Astrocyte of the hippocampus (primary cell): ENCODE measurements around the gene PTPRN2.
"Not testable (repeated sequence)": the region's sequence is repeated elsewhere in the genome, so short reads cannot be mapped to it uniquely, and the experiment has no call there.

ENCODE experiments used
- DNase-seq: peaks from one replicate; pipeline ENCODE4 v3.0.0; 2011; ENCODE audit warnings: low read depth, low spot score

The PTPRN2 gene

DNA sequence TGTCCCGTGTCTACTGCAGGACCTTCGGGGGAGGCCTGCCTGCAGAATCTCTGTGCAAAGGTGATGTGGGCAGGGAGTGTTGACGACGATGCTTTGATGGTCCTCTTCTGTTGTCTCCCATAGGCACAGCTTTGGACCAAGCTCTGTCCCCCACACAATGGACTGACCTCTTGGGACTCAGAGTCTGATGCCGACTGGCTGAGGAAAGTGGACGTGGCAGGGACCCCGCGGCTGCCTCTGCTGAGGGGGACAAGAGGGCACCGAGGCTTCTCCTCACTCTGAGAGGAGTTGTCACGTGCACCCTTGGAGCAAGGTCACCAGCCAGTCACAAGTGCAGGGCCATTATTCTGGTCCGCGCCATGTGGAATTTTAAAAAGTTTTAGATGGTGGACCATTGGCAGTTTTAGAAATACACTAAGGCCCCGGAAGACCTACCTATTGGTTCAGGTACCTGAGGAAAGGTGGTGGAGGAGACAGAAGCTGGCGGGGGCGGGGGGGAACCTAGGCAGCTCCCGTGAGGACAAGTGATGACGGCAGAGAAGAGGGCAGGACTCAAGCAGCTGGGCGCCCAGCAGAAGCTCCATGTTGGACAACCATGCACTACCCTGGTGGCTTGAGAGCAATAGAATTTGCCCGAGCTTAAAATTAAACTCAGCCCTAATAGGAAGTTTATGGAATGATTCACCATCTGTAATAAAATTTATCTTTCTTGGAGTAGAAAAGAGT is 331.4 kb downstream of the PTPRN2 start:
- no peak for DNase-seq

DNA sequence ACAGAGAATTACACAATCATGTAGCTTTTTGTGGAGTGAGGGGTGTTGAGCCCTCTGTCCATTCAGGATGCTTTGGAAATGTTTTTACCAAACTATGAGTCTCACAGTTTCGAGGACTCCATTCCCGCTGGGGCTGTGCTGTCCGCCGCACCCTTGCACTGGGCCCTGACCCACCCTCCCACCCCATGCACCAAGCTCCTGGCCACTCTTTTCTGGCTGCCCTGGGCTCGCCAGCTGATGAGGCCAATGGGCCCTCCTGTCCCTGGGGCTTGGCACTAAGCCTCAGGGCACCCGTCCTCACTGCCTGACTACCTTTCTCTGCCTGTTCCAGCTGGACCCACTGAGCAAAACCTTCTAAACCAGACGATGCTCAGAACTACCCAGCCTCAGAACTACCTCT is 332.1 kb downstream of the PTPRN2 start:
- no peak for DNase-seq

DNA sequence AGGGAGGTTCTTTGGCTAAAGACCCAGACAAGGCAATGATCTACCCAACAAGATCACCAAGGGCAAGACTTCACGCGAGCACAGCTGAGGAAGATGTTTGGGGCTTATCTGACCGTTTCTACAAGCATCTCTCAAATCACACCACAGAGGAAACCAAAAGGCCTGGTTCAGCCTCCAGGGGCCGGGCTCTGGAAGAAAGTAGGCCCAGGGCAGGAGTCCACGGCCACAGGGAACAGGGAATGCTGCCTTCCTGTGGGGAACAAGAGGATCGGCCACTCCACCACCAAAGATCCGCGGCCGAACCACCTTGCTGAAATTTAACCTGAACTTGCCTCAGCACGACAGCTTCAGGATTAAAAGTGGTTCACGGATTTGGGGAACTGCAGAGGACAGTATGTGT is 332.5 kb downstream of the PTPRN2 start:
- DNase-seq: no peak

DNA sequence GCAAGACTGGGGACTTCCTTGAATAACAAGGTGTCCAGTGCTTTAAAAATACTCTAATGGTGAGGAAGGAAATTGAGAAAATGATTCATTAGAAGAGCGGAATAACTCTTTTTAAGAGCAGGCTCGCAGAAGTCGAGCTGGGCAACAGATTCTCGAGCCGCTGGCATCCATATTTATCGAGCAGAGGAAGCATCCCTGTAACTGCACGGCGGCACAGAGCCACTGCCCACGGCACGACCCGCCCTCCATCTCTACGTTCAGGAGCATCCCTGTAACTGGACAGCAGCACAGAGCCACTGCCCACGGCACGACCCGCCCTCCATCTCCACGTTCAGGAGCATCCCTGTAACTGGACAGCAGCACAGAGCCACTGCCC is 334.0 kb downstream of the PTPRN2 start:
- not testable (repeated sequence) for DNase-seq

DNA sequence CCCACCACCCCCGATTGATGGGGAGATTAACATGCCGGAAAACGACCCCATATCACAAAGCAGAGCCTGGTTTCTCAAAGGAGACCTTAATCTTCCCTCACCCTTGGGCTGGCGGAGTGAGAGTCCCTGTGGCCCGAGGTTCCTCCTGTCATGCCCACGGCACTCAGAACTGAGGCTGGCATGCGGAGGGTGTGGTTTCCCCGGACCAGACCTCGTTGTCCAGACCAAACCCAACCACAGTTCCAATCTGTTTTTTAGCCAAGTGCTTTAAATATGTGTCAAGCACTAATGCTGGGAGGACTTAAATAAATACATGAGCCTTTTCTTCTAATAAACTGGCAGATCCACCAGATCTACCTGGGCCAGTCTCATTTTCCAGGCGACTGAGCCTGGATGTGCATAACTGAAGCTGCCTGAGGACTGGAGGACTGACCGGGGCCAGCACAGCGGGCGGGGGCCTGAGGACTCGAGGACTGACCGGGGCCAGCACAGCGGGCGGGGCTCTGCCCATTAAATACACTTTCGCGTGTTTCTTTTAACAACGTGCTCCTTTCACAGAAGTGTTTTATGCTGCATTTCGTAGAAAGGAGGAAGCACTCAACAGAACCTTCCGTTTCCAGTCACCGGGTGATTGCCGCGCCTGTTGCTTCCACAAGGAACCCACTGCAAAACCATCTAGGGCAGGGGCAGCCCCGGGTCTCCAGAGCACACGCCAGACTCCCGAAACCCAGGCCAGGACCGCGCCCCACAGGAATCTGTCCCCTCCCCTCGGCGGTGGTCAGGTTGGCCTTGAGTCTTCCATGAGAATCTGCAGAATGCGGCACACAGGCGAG is 334.6 kb downstream of the PTPRN2 start:
- no peak for DNase-seq

DNA sequence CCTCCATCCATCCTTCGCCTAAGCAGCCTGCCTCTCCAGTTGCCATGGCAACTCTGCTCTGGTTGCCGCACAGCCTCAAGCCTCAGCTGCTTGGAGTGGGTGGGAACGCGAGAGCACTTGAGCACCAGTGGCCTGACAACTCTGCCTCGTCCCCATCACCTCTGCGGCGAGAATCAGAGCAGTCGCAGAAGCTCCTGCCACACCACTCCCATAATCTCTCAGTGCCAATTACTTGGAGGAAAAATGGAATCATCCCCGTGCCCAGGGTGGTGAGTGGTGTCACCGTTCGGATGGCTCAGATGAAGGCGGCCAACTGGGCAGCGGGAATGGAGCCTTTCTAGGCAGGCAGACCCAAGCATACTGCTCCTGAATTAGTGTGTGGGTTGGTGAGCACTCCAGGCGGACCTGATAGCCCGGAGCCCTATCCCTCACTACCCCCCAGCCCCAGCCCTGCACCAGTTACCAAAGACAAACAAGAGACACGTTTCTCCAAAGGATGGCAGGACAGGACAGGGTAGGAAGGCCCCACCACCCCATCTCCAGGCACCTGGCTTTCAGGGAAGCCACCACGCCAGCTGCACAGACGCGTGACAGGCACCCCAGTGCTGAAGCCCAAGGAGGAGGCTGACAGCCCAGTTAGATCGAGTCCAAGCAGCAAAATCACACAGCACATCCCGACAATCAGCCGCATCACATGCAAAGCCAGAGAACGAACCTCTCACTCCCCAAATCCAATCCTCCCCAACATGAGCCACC is 335.4 kb downstream of the PTPRN2 start:
- no peak for DNase-seq

DNA sequence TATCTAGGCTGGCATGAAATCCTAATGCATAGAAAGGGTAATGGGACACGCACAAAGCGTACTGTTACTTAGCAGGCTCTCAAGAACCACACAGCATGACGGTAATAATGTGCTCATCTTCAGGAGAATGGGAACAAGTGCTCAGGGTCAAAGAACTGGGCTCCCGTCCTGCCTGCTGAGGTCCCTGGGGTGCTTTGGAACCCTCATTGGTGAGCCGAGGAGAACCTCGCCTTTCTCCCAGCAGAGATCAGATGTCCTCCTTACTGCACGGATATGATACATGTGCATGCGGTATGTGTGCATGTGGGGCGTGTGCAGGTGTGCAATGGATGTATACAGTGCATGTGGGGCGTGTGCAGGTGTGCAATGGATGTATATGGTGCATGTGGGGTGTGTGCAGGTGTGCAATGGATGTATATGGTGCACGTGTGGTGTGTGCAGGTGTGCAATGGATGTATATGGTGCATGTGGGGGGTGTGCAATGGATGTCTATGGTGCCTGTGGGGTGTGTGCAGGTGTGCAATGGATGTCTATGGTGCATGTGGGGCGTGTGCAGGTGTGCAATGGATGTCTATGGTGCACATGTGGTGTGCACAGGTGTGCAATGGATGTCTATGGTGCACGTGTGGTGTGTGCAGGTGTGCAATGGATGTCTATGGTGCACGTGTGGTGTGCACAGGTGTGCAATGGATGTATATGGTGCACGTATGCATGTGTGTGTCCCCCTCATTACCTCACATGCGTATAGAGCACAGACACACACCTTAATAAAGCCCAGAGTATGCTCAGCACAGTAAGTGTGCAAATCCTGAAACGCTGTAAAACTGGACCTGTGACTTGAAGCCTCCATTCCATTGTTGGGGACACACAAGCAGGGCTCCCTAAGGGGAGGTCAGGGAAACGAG is 336.3 kb downstream of the PTPRN2 start:
- no peak for DNase-seq

DNA sequence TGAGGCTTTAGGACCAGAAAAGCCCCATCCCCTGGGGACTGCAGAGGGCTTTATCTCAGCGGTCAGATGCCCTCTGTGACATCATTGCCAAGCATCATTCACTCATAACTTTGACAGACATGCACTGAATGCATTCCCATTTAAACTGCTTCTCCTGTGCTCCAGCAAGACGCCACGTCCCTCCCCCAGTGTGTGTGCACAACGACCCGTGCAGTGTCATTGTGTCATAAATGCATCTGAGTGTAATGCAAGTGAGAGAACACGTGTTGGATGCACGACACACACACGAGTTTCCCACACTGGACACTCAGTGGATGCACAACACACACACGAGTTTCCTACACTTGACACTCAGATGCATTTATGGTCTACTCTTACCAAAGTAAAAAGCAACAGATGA is 337.9 kb downstream of the PTPRN2 start:
- DNase-seq: no peak

DNA sequence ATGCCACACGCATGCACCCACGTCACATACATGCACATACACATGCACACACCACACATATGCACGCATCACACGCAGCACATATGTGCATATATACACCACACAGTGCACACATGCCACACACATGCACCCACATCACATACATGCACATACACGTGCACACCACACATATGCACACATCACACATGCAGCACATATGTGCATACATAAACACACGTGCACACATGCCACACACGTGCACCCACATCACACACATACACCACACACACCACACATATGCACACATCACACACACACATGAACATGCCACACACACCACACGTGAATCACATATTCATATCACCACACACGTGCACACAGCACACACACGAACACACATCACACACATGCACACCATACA is 338.8 kb downstream of the PTPRN2 start:
- no peak for DNase-seq

DNA sequence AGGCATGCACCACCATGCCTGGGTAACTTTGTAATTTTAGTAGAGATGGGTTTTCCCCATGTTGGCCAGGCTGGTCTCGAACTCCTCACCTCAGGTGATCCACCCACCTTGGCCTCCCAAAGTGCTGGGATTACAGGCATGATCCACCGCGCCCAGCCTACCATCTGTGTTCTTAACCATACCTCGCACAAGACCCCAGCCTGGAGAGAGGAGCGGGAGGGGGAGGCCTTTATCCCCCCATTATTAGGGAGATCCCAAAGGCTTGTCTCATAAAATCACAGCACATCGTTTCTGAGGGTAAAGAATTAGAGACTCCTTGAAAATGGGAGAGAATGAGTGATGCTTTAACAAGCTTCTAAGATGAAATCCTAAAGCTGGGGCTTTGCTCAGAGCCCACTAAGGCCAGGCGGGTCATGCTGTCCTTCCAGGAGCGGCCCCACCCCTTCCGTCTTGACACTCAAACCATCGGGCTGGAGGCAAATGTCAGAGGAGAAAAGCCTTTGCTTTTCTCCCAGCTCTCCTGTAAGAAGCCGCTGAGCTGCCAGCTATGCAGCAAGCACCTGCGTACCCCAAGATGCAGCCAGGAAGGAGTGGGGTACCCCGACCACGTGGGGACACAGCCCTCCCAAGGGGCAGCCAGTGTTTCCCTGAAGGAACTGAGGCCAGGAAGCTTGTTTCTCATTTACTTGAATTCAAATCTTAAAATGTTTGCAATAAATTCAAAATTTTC is 339.7 kb downstream of the PTPRN2 start:
- no peak for DNase-seq

DNA sequence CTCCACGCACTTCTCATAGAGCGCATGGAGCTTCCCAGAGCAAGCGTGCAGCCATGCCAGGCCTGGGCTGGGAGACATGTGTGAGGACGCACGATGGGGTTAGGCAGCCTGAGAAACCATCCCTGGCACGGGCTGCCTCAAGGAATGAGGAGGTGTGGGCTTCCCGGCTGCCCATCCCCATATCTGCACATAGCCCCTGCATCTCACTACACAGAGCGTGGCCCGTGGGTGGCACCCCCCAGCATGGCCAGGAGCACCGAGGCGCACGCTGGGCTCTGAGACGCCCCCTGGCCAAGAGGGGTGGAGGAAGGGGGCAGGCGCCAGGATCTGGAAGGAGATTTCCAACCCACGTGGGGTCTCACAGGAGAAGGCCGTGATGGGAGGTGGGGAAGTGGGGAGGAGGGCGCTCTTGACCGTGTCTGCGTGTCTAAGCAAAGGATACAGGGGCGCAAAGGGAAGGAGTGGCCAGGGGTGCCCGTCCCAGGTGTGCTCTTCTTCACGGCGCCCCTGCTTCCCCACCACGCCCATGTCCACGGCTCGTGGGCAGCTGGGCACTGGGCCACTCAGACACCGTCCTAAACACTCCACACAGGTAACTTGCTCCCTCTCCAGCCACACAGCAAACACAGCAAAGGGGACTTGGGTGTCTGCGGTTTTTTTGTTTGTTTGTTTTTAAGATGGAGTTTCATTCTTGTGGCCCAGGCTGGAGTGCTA is 340.5 kb downstream of the PTPRN2 start:
- no peak for DNase-seq

DNA sequence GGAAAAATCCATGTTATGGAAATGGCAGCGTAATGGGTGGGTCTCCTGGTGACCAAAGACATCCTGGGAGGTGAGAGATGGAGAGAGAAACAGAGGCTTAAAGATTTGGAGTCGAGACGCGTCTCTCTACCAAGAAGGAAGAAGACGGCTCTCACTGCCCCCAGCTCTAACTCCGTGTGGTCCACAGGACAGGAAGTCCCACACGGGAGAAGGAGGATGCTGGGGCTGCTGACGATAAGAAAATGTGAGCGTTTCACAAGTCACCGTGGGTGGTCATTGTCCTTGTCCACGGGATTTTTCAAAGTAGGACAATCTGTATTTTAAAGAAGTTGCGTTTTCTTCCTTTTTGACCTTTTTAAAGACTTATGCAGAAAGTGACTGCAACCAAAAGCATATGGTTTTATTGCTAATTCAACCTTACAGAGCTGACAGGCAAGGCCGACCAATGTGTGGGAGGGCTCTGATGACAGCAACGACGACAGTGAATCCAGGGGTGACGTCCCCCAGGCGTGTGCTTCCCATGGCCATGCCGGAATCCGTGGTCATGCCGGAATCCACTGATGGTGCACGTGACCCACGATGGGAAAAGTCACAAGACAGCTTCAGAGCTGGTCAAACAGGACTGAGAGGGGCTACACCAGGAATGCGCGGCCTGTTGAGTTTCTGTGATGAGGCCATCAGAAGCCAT is 341.2 kb downstream of the PTPRN2 start:
- DNase-seq: no peak

DNA sequence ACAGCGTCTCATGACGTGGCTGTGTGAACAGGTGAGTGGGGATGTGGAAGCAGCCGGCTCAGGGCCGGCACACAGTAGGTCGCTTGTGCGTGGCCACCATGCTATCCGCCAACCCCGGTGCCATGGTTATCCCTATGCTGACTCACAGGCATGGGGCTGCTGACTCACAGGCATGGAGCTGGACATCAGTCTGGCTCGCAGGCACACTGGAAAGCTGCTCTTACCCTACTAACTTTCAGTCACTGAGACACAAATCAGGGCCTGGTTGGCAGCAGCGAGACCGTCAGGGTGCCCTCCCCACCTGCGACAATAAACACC is 341.9 kb downstream of the PTPRN2 start:
- peak; percentile 11 for DNase-seq

DNA sequence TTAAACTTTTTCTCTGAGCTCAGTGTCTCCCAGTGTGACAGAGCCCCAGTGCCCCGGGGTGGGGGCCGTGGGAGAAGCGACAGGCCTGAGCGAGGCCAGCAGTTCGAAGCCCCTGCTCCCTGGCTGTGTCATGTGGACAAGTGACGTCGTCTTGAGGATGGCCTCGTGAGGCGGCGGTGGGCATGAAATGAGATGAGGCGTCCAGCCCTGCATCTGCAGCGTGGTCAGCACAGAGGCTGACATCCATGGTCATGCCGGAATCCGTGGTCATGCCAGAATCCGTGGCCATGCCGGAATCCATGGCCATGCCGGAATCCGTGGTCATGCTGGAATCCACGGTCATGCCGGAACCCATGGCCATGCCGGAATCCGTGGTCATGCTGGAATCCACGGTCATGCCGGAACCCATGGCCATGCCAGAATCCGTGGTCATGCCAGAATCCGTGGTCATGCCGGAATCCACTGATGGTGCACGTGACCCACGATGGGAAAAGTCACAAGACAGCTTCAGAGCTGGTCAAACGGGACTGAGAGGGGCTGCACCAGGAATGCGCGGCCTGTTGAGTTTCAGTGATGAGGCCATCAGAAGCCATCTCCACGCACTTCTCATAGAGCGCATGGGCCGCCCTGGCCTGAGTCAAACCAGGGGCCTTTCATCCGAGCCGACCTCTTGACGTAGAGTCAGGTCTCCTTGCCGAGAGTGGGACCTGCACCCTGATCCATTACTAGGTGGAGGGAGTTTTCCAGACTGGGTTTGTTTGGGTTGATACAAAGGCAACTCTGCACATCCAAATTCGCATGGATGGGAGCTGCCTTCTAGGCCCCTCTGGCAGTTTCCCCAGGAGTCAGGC is 342.5 kb downstream of the PTPRN2 start:
- DNase-seq: no peak

DNA sequence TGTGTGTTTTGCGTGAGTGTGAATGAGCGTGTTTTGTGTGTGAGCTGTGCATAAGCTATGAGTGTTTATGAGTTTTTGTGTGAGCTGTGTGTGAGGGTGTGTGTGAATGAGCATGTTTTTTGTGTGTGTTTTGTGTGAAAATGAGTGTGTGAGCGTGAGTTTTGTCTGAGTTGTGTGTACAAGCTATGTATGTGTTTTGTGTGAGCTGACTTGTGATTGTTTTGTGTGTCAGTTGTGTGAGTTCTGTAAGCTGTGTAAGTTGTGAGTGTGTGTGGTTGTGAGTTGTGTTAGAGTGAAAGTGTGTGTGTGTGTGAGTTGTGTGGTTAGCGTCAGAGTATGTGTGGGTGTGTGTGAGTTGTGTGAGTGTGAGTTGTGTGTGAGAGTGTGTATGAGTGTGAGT is 343.2 kb downstream of the PTPRN2 start:
- DNase-seq: no peak

DNA sequence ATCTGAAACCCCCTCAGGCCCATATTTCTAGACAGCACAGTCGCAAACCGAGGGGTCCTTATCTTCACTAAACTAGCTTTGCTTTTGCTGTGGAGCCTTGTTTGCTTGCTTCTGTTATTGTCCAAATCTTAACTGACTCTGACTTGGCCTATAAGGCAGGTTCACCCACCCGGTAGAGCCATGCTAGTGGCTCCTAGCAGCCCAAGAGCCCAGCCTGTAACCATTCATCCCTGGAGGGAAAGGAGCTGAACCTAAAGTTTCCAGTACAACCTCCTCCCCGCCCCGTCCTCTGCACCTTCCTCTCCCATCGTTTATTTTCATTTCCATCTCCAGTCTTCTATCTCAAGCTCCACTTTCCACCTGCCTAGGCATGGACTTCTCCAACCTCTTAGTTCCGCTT is 345.7 kb downstream of the PTPRN2 start:
- no peak for DNase-seq

DNA sequence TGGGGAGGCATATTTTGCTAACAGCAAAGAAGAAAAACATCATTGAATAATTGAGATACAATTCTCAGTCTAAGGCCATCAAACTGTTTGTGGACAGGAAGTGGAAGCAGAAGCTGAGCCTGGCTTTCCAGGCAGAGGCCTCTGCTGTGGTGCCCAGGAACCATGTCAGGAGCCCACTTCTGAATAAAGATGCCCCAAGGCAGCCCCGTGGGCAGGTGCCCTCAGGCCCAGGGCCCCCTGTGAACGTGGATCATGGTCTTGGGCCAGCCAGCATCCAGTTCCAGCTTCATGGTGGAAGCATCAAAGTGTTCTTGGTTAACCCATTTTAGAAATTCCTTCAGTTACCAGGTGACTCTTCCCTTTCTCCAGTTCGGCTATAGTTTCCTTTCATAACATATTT is 346.8 kb downstream of the PTPRN2 start:
- DNase-seq: no peak

DNA sequence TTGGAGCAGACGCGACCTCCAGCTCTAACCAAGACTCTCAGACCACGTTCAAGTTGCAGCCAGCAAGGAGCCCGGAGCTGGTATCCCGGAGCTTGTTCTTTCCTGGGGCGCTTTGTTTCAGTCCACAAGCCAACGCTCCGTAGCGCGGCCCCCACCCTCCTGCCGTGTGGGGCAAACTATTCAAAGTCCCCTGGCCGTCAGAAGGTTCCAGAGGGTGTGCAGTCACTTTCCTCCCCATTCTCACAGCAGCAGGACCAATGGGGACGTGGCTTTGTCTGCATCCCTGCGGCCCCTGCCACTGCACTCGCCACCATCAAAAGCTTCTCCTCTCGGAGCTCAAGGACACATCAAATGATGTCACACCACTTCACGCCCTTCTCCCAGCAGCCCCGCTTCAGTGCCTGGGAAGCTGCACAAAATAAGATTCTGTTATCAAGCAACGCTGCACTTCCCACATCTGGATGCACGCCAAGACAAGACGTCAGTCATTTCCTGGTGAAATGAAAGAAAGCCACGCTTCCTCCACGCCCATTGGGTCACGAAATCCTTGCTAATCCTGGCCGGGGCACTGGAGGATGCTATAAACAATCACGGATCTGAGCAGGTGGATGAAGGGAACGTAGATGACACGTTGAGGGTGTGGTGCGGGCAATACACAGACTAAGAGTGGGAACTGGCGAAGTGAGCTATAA is 348.2 kb downstream of the PTPRN2 start:
- DNase-seq: peak; percentile 27
